SK-N-SH treated with all-trans-retinoic acid at 6 μM for 48 hours (cell line): ENCODE measurements around the gene TNS1.

Experiments used
- ATAC-seq: fragments of 200-7000 bp; cut with Tn5 transposase; 3 replicates; pipeline ENCODE4 v1.9.1; 2020; ENCODE audit warnings: mild to moderate bottlenecking, moderate library complexity
- BACH2 ChIP-seq: fragments of 250-450 bp; sonication (Bioruptor Pico); IDR thresholded peaks from 2 replicates; pipeline ENCODE4 v1.9.0; 2021; ENCODE audit warnings: mild to moderate bottlenecking, borderline replicate concordance
- CSDC2 ChIP-seq: fragments of 250-450 bp; sonication (Bioruptor Pico); IDR thresholded peaks from 2 replicates; pipeline ENCODE4 v1.5.0; 2020; ENCODE audit warnings: mild to moderate bottlenecking, moderate library complexity
- GLIS3 ChIP-seq: fragments of 250-450 bp; sonication (Bioruptor Pico); IDR thresholded peaks from 2 replicates; pipeline ENCODE4 v1.5.0; 2020; ENCODE audit warnings: mild to moderate bottlenecking, moderate library complexity
- ISL1 ChIP-seq: fragments of 250-450 bp; sonication (Bioruptor Pico); IDR thresholded peaks from 2 replicates; pipeline ENCODE4 v2.1.2; 2022; ENCODE audit warnings: mild to moderate bottlenecking, moderate library complexity
- OSR1 ChIP-seq: fragments of 250-450 bp; sonication (Bioruptor Pico); IDR thresholded peaks from 2 replicates; pipeline ENCODE4 v1.8.0; 2022; ENCODE audit warnings: moderate library complexity, mild to moderate bottlenecking, inconsistent platforms
- PPARA ChIP-seq: fragments of 250-450 bp; sonication (Bioruptor Pico); IDR thresholded peaks from 2 replicates; pipeline ENCODE4 v1.5.0; 2020; ENCODE audit warnings: mild to moderate bottlenecking, borderline replicate concordance
- RARB ChIP-seq: fragments of 250-450 bp; sonication (Bioruptor Pico); IDR thresholded peaks from 2 replicates; pipeline ENCODE4 v1.8.0; 2021; ENCODE audit warnings: mild to moderate bottlenecking, moderate library complexity
- SNAI2 ChIP-seq: fragments of 250-450 bp; sonication (Bioruptor Pico); IDR thresholded peaks from 2 replicates; pipeline ENCODE4 v1.5.0; 2020; ENCODE audit warnings: mild to moderate bottlenecking, moderate library complexity
- TCF4 ChIP-seq: fragments of 250-450 bp; sonication (Bioruptor Pico); IDR thresholded peaks from 2 replicates; pipeline ENCODE4 v1.8.0; 2021; ENCODE audit warnings: mild to moderate bottlenecking, moderate library complexity, borderline replicate concordance
- TOX ChIP-seq: fragments of 250-450 bp; sonication (Bioruptor Pico); IDR thresholded peaks from 2 replicates; pipeline ENCODE4 v1.8.0; 2021; ENCODE audit warnings: mild to moderate bottlenecking, moderate library complexity, borderline replicate concordance
- ZC3H10 ChIP-seq: fragments of 250-450 bp; sonication (Bioruptor Pico); IDR thresholded peaks from 2 replicates; pipeline ENCODE4 v1.5.1; 2021; ENCODE audit warnings: mild to moderate bottlenecking, moderate library complexity
- ZFP3 ChIP-seq: fragments of 250-450 bp; sonication (Bioruptor Pico); IDR thresholded peaks from 2 replicates; pipeline ENCODE4 v1.5.0; 2020; ENCODE audit warnings: mild to moderate bottlenecking, moderate library complexity
- ZFP30 ChIP-seq: fragments of 450-650 bp; formaldehyde crosslinking; IDR thresholded peaks from 2 replicates; pipeline ENCODE4 v1.5.0; 2022; ENCODE audit warnings: mild to moderate bottlenecking, moderate library complexity
- ZNF565 ChIP-seq: fragments of 450-650 bp; formaldehyde crosslinking; conservative IDR thresholded peaks from 2 replicates; pipeline ENCODE4 v1.5.0; 2020; ENCODE audit warnings: low read depth, mild to moderate bottlenecking, moderate library complexity
- ZNF70 ChIP-seq: fragments of 450-650 bp; formaldehyde crosslinking; IDR thresholded peaks from 2 replicates; pipeline ENCODE4 v1.5.0; 2020; ENCODE audit warnings: mild to moderate bottlenecking, moderate library complexity
- ZNF8 ChIP-seq: fragments of 450-650 bp; formaldehyde crosslinking; IDR thresholded peaks from 2 replicates; pipeline ENCODE4 v1.5.0; 2020; ENCODE audit warnings: mild to moderate bottlenecking, moderate library complexity
- TF ChIP-seq, protein P1 (sequence below): fragments of 250-450 bp; sonication (Bioruptor Pico); IDR thresholded peaks from 2 replicates; pipeline ENCODE4 v1.8.0; 2020; ENCODE audit warnings: mild to moderate bottlenecking, moderate library complexity, borderline replicate concordance
- TF ChIP-seq, protein P2 (sequence below): fragments of 250-450 bp; sonication (Bioruptor Pico); IDR thresholded peaks from 2 replicates; pipeline ENCODE4 v1.5.0; 2020; ENCODE audit warnings: mild to moderate bottlenecking, moderate library complexity
- TF ChIP-seq, protein P3 (sequence below): fragments of 250-450 bp; sonication (Bioruptor Pico); IDR thresholded peaks from 2 replicates; pipeline ENCODE4 v1.5.1; 2020; ENCODE audit warnings: low read depth, mild to moderate bottlenecking, moderate library complexity
- TF ChIP-seq, protein P4 (sequence below): fragments of 250-450 bp; sonication (Bioruptor Pico); IDR thresholded peaks from 2 replicates; pipeline ENCODE4 v1.8.0; 2021; ENCODE audit warnings: low read depth, mild to moderate bottlenecking, moderate library complexity, borderline replicate concordance

TNS1 gene

DNA sequence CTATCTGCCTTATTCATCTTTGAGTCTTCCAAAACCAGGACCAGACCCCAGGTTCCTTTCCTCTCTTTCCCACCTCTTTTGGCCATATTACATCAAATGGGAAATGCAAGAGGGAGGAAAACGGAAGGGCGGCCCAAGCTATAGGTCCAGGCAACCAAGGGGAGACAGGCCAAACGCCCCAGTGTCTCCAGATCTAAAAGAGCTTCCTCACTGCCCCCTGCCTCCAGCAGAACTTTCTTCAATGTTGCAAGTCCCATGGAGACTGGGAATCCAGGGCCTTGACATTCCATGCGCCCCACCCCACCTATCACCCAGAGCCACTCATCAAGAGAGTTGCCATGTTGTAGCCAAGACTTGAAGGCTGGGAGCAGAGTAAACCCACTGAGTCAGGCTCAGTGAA lies 15.4 kb downstream of the TNS1 start:
- no peak for ATAC-seq

DNA sequence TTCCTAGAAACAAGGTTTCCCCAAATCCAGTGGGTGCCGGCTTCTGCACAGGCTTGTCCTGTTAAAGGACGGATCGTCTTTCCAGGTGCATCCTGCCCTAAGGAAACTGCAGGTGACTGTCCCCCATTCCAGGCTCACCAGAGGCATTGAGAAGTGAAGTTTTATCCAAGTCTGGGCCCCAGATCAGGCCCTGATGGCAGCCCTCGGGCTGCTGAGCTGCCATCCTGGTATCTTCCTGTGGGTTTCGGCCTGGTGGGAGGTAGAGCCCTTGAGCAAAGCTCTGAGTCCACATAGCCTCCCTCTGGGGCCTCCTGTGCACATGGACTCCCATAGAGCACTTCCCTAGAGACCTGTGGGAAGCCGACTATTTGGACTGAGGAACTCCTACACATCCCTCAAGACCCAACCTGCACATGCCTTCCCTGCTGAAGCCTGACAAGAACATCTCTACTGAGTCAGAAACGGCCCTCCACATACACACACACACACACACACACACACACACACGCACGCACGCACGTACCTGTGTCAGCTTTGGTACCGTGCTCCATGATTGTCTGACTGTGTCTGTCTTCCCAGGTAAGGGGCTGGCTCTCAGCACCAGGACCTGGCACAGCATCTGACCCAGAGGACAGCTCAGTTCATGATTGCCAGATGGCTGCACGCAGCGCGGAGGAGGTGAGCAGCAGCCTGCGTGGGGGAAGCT lies 16.4 kb downstream of the TNS1 start:
- TF ChIP-seq, protein P1, sequence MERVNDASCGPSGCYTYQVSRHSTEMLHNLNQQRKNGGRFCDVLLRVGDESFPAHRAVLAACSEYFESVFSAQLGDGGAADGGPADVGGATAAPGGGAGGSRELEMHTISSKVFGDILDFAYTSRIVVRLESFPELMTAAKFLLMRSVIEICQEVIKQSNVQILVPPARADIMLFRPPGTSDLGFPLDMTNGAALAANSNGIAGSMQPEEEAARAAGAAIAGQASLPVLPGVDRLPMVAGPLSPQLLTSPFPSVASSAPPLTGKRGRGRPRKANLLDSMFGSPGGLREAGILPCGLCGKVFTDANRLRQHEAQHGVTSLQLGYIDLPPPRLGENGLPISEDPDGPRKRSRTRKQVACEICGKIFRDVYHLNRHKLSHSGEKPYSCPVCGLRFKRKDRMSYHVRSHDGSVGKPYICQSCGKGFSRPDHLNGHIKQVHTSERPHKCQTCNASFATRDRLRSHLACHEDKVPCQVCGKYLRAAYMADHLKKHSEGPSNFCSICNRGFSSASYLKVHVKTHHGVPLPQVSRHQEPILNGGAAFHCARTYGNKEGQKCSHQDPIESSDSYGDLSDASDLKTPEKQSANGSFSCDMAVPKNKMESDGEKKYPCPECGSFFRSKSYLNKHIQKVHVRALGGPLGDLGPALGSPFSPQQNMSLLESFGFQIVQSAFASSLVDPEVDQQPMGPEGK (CRISPR knock-in tag) = no peak
- no peak for TF ChIP-seq SNAI2 (CRISPR knock-in tag)
- no peak for TF ChIP-seq GLIS3 (CRISPR knock-in tag)
- TF ChIP-seq ZNF8 (CRISPR knock-in tag) = no peak
- TF ChIP-seq, protein P2, sequence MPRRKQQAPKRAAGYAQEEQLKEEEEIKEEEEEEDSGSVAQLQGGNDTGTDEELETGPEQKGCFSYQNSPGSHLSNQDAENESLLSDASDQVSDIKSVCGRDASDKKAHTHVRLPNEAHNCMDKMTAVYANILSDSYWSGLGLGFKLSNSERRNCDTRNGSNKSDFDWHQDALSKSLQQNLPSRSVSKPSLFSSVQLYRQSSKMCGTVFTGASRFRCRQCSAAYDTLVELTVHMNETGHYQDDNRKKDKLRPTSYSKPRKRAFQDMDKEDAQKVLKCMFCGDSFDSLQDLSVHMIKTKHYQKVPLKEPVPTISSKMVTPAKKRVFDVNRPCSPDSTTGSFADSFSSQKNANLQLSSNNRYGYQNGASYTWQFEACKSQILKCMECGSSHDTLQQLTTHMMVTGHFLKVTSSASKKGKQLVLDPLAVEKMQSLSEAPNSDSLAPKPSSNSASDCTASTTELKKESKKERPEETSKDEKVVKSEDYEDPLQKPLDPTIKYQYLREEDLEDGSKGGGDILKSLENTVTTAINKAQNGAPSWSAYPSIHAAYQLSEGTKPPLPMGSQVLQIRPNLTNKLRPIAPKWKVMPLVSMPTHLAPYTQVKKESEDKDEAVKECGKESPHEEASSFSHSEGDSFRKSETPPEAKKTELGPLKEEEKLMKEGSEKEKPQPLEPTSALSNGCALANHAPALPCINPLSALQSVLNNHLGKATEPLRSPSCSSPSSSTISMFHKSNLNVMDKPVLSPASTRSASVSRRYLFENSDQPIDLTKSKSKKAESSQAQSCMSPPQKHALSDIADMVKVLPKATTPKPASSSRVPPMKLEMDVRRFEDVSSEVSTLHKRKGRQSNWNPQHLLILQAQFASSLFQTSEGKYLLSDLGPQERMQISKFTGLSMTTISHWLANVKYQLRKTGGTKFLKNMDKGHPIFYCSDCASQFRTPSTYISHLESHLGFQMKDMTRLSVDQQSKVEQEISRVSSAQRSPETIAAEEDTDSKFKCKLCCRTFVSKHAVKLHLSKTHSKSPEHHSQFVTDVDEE (CRISPR knock-in tag) = no peak
- TF ChIP-seq ZFP3 (CRISPR knock-in tag) = peak; percentile 96
- TF ChIP-seq RARB (CRISPR knock-in tag) = no peak
- no peak for ATAC-seq

More for the DNA sequence above, 15.4 kb downstream of the TNS1 start:
- no peak for TF ChIP-seq ZFP3 (CRISPR knock-in tag)
- TF ChIP-seq GLIS3 (CRISPR knock-in tag) = no peak
- TF ChIP-seq SNAI2 (CRISPR knock-in tag) = no peak
- no peak for TF ChIP-seq ZC3H10 (CRISPR knock-in tag)
- no peak for TF ChIP-seq TOX (CRISPR knock-in tag)
- no peak for TF ChIP-seq ZFP30 (CRISPR knock-in tag)
- TF ChIP-seq, protein P1 (CRISPR knock-in tag) = no peak
- no peak for TF ChIP-seq ZNF565
- TF ChIP-seq CSDC2 (CRISPR knock-in tag) = no peak
- TF ChIP-seq ZNF70 (CRISPR knock-in tag) = no peak
- no peak for TF ChIP-seq PPARA (CRISPR knock-in tag)
- TF ChIP-seq ISL1 = no peak
- TF ChIP-seq, protein P2 (CRISPR knock-in tag) = no peak
- TF ChIP-seq BACH2 (CRISPR knock-in tag) = no peak
- no peak for TF ChIP-seq RARB (CRISPR knock-in tag)
- TF ChIP-seq, protein P3, sequence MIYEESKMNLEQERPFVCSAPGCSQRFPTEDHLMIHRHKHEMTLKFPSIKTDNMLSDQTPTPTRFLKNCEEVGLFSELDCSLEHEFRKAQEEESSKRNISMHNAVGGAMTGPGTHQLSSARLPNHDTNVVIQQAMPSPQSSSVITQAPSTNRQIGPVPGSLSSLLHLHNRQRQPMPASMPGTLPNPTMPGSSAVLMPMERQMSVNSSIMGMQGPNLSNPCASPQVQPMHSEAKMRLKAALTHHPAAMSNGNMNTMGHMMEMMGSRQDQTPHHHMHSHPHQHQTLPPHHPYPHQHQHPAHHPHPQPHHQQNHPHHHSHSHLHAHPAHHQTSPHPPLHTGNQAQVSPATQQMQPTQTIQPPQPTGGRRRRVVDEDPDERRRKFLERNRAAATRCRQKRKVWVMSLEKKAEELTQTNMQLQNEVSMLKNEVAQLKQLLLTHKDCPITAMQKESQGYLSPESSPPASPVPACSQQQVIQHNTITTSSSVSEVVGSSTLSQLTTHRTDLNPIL (CRISPR knock-in tag) = no peak
- TF ChIP-seq OSR1 (CRISPR knock-in tag) = no peak
- TF ChIP-seq, protein P4, sequence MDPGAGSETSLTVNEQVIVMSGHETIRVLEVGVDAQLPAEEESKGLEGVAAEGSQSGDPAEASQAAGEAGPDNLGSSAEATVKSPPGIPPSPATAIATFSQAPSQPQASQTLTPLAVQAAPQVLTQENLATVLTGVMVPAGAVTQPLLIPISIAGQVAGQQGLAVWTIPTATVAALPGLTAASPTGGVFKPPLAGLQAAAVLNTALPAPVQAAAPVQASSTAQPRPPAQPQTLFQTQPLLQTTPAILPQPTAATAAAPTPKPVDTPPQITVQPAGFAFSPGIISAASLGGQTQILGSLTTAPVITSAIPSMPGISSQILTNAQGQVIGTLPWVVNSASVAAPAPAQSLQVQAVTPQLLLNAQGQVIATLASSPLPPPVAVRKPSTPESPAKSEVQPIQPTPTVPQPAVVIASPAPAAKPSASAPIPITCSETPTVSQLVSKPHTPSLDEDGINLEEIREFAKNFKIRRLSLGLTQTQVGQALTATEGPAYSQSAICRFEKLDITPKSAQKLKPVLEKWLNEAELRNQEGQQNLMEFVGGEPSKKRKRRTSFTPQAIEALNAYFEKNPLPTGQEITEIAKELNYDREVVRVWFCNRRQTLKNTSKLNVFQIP (CRISPR knock-in tag) = no peak
- TF ChIP-seq TCF4 = no peak
- TF ChIP-seq, all 23 proteins: peak for 0
